Sigmoid colon (tissue), 7 donors: ENCODE measurements around the gene ARRB2. TPM values are rescaled to one million over a fixed set of nuclear protein-coding genes. Genes with fewer than 3 reads are reported as not detected.

Experiments
- DNase-seq: peaks from one replicate; pipeline ENCODE4 v3.0.0-alpha.2; 2019
- H3K27ac ChIP-seq, 4 donors: fragments of 200-600 bp; sonication (generic); one replicate each; pipeline ENCODE4 v1.5.1; 2016 to 2019; ENCODE audit warnings: mild to moderate bottlenecking in 1 of 4
- H3K27me3 ChIP-seq, 3 donors: fragments of 200-600 bp; sonication (generic); one replicate each; pipeline ENCODE4 v1.5.1; 2019; ENCODE audit warnings: mild to moderate bottlenecking in 1 of 3
- H3K36me3 ChIP-seq, 4 donors: fragments of 200-600 bp; sonication (generic); one replicate each; pipeline ENCODE4 v1.5.1; 2016 to 2019
- H3K4me1 ChIP-seq, 4 donors: fragments of 200-600 bp; sonication (generic); one replicate each; pipeline ENCODE4 v1.5.1; 2017 to 2019
- H3K4me3 ChIP-seq, 4 donors: fragments of 200-600 bp; sonication (generic); one replicate each; pipeline ENCODE4 v1.5.1; 2017 to 2019; ENCODE audit warnings: mild to moderate bottlenecking in 2 of 4, moderate library complexity in 1 of 4
- H3K9me3 ChIP-seq, 4 donors: fragments of 200-600 bp in 3 of 4; sonication (generic) in 3 of 4; one replicate each; pipeline versions ENCODE4 v1.5.1 to v1.6.1; 2013 to 2019
- EP300 ChIP-seq, 4 donors: sonication (generic); formaldehyde crosslinking; IDR thresholded peaks; one replicate each; pipeline ENCODE4 v1.6.1; 2017; ENCODE audit warnings: antibody characterized with exemption in 4 of 4
- POLR2A ChIP-seq, 2 donors: fragments of 450-650 bp; IDR thresholded peaks; one replicate each; pipeline ENCODE4 v1.6.1; 2016; ENCODE audit warnings: antibody characterized with exemption in 2 of 2, mild to moderate bottlenecking in 2 of 2, moderate library complexity in 2 of 2
- POLR2AphosphoS5 ChIP-seq, 4 donors: sonication (generic); formaldehyde crosslinking; IDR thresholded peaks; one replicate each; pipeline ENCODE4 v1.6.1; 2017; ENCODE audit warnings: antibody characterized with exemption in 4 of 4
- WGBS, 2 donors: extraction: QIAGEN DNeasy Blood & Tissue Kit; methylation state at CpG; one replicate each; pipeline ENCODE4 v1.1.7; 2013; 5-methylcytosine and 5-hydroxymethylcytosine counted together
- intact Hi-C: fragments of 100-400 bp; cut with DNase I; formaldehyde crosslinking; loops from one replicate; pipeline ENCODE4 v1.15.1; 2023
- polyA plus RNA-seq, 3 donors: library from polyadenylated mRNA; stranded (reverse); fragments of 200-250 nt; gene quantifications; one replicate each; pipeline ENCODE4 v1.2.3, GENCODE V29; 2013
- total RNA-seq, 4 donors: library from RNA; depleted of rRNA; stranded (reverse); fragments of >200 nt; gene quantifications; one replicate each; pipeline ENCODE4 v1.1.0, GENCODE V29; 2016
- TF ChIP-seq, protein P1 (sequence below), 4 experiments: fragments of 450-650 bp in 3 of 4; fragments of 200-600 bp in 1 of 4; IDR thresholded peaks; one replicate each; pipeline ENCODE4 v1.5.1; 2016 to 2019; ENCODE audit warnings: antibody characterized with exemption in 4 of 4, mild to moderate bottlenecking in 3 of 4, moderate library complexity in 2 of 4
- donor health status: healthy with polysubstance abuse.
- donor health status: Bipolar disorder and iron deficiency.
- donor health status: healthy.

The ARRB2 gene
- total and polyA plus RNA-seq, 7 donors, result 22.1 to 51.7 (median 35.7) TPM

DNA sequence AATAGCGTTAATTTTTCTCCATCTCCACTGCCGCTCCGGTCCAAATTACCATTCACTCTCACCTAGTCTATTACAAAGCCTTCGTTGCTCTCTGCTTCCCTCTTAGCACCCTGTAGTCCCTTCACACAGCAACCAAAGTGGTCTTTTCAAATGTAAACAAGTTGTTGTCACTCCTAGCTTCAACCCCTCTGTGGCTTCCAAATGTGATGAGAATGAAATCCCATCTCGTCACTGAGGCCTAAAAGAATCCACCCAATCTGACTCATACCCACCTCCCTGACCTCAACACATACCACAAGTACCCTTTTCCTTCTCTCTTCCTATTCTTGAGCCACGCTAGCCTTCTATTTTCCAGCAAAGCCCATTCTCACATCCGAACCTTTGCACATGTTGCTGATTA, 4.3 kb upstream of the ARRB2 start:
- WGBS, 2 donors, result 87 to 90% methylated on average over 7 of the region's 7 CpGs

DNA sequence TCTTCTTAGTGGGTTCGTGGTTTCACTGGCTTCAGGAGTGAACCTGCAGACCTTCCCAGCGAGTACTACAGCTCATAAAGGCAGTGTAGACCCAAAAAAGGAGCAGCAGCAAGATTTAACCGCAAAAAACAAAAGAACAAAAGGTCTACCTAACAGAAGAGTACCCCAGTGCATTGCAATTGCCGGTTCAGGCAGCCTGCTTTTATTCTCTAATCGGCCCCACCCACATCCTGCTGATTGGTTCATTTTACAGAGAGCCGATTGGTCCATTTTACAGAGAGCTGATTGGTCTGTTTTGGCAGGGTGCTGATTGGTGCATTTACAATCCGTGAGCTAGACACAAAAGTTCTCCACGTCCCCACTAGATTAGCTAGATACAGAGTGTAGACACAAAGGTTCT, 2.0 kb upstream of the ARRB2 start:
- DNase-seq, result no peak
- no peaks in the 10 kb centered on the region for H3K36me3 ChIP-seq
- intact Hi-C loops, result no loop called here
- no peaks in the 10 kb centered on the region for H3K9me3 ChIP-seq
- no peak overlapping the region for H3K4me3 ChIP-seq
- peaks cover 0 to 27% (median 18%) of the 10 kb centered on the region in 4 donors for H3K4me1 ChIP-seq
- 81% methylated on average over 8 of the region's 8 CpGs for WGBS, 2 donors
- H3K27me3 ChIP-seq, result no peaks in the 10 kb centered on the region
- TF ChIP-seq POLR2AphosphoS5 (IDR thresholded peaks at IDR 0.05) (no peak), POLR2A (IDR thresholded peaks at IDR 0.05) (no peak), EP300 (IDR thresholded peaks at IDR 0.05) (no peak)
- TF ChIP-seq, protein P1, sequence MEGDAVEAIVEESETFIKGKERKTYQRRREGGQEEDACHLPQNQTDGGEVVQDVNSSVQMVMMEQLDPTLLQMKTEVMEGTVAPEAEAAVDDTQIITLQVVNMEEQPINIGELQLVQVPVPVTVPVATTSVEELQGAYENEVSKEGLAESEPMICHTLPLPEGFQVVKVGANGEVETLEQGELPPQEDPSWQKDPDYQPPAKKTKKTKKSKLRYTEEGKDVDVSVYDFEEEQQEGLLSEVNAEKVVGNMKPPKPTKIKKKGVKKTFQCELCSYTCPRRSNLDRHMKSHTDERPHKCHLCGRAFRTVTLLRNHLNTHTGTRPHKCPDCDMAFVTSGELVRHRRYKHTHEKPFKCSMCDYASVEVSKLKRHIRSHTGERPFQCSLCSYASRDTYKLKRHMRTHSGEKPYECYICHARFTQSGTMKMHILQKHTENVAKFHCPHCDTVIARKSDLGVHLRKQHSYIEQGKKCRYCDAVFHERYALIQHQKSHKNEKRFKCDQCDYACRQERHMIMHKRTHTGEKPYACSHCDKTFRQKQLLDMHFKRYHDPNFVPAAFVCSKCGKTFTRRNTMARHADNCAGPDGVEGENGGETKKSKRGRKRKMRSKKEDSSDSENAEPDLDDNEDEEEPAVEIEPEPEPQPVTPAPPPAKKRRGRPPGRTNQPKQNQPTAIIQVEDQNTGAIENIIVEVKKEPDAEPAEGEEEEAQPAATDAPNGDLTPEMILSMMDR (IDR thresholded peaks at IDR 0.05), result no peak
- no peak overlapping the region for H3K27ac ChIP-seq

More for the DNA sequence above, 4.3 kb upstream of the ARRB2 start:
- no peak for DNase-seq
- no peak for TF ChIP-seq POLR2AphosphoS5 (IDR thresholded peaks at IDR 0.05)
- TF ChIP-seq, protein P1 (IDR thresholded peaks at IDR 0.05), result no peak
- no peak for TF ChIP-seq EP300 (IDR thresholded peaks at IDR 0.05)
- TF ChIP-seq POLR2A (IDR thresholded peaks at IDR 0.05), result no peak
- Histone ChIP-seq H3K4me1 (peaks cover 0 to 29% (median 20%) of the 10 kb centered on the region in 4 donors), H3K27ac (no peak overlapping the region), H3K9me3 (no peaks in the 10 kb centered on the region), H3K36me3 (no peaks in the 10 kb centered on the region), H3K4me3 (no peak overlapping the region), H3K27me3 (no peaks in the 10 kb centered on the region)
- intact Hi-C loops, result no loop called here

DNA sequence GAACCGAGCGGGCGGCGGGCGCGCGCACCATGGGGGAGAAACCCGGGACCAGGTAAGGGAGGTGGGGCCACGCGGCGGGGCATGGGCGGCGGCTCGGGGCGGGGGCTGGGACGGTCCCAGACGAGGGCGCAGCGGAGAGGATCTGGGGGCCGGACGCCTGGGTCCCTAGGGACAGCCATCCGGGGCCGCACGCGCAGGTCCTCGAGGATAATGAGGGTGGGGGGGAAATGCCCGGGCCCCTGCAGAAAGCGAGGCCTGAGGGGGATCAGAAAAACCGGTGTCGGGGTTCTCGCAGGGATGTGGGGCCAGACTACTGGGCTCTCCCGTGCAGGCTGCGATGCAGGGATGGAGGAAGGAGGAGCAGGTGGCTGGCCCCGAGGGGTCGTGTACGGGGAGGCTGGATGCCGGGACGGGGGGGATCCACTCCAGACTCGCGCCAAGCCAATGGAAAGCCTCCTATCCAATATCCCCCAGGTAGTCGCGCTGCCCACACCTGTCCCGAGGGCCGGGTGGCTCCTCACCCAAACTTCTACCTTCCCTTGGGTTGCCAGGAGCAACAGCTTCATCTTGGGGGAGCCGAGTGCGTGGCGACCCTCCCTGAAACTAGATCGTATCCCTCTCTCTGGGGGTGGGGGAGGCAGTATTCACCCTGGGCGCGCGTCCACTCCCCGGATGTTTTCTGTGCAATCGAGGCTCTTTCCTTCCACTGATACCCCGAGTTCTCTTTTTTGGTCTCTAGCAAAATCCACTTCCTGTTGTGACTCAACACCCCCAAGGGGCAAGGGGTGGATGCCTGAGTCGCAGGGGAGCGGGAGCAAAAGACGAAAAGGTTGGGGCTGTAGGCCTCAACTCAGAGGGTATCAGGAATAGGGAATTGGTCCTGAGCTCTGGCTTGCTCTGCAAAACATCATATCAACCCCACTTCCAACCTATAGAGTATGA, 532 bp downstream of the ARRB2 start:
- WGBS, 2 donors, result 5 to 8% methylated on average over 57 of the region's 57 CpGs
- no peak for TF ChIP-seq EP300 (IDR thresholded peaks at IDR 0.05)
- no peak for TF ChIP-seq POLR2AphosphoS5 (IDR thresholded peaks at IDR 0.05)
- TF ChIP-seq, protein P1 (IDR thresholded peaks at IDR 0.05), result no peak
- TF ChIP-seq POLR2A (IDR thresholded peaks at IDR 0.05), result no peak
- H3K4me3 ChIP-seq, result peak overlapping the region; percentile 73 to 84 (median 78)
- no peaks in the 10 kb centered on the region for H3K9me3 ChIP-seq
- peak overlapping the region; percentile 82 to 90 (median 88) for H3K27ac ChIP-seq
- intact Hi-C loops, result loop anchor here (2.0 to 5.0 kb wide), 4 partner anchors 20 to 176 kb away; partner anchors contain the start of genes MED11, MINK1 and VMO1
- H3K4me1 ChIP-seq, result peaks cover 0 to 20% (median 14%) of the 10 kb centered on the region in 4 donors
- no peaks in the 10 kb centered on the region for H3K27me3 ChIP-seq
- DNase-seq, result no peak
- peaks cover 0 to under 1% (median 0%) of the 10 kb centered on the region in 4 donors for H3K36me3 ChIP-seq

GRCh38 chr17:4711661-4712181, 1.3 kb downstream of the ARRB2 start:
- Histone ChIP-seq H3K9me3 (no peaks in the 10 kb centered on the region), H3K27ac (peak overlapping the region; percentile 82 to 90 (median 88)), H3K4me3 (peak overlapping the region in 2 of 4 donors; percentile 20 to 84), H3K27me3 (no peaks in the 10 kb centered on the region), H3K36me3 (peaks cover 0 to 8% (median 5%) of the 10 kb centered on the region in 4 donors), H3K4me1 (peaks cover 0 to 20% (median 14%) of the 10 kb centered on the region in 4 donors)
- WGBS, 2 donors, result 9 to 29% methylated on average over 6 of the region's 6 CpGs
- intact Hi-C loops, result loop anchor here (2.0 to 5.0 kb wide), 4 partner anchors 19 to 176 kb away; partner anchors contain the start of genes MED11, MINK1 and VMO1
- peak; percentile 75 for DNase-seq
- TF ChIP-seq POLR2AphosphoS5 (IDR thresholded peaks at IDR 0.05), result peak in 1 of 4 donors; percentile 17
- TF ChIP-seq, protein P1 (IDR thresholded peaks at IDR 0.05), result no peak
